ENCODE data around the gene MEOX2. TPM values are rescaled to one million over a fixed set of nuclear protein-coding genes. Genes with fewer than 3 reads are reported as not detected.

The MEOX2 gene
- total RNA-seq, 1 experiment from 2014 or later = not detected

GRCh38 chr7:15688279-15688626 lies 1.8 kb upstream of the MEOX2 start:
- Histone ChIP-seq H3K36me3 (ENCODE audit: control insufficient read depth in 1 of 2, insufficient read depth in 2 of 2, low read length in 2 of 2) (no peaks in the 10 kb centered on the region), H3K9ac (ENCODE audit: low read length) (no peak overlapping the region), H3K27ac (ENCODE audit: low read depth, low read length) (no peak overlapping the region), H3K4me2 (ENCODE audit: low read length) (no peak overlapping the region), H2AFZ (ENCODE audit: low read depth, low read length, poor library complexity, severe bottlenecking) (no peak overlapping the region), H3K9me2 (ENCODE audit: insufficient read depth) (no peaks in the 10 kb centered on the region), H3K9me3 (ENCODE audit: control insufficient read depth in 1 of 2, insufficient read depth in 1 of 2, low read depth in 1 of 2, low read length in 2 of 2) (no peaks in the 10 kb centered on the region), H4K20me1 (ENCODE audit: insufficient read depth) (no peaks in the 10 kb centered on the region), H3K79me2 (ENCODE audit: insufficient read depth, low read length) (no peaks in the 10 kb centered on the region), H3K4me1 (ENCODE audit: control insufficient read depth in 1 of 2, insufficient read depth in 2 of 2, low read length in 2 of 2) (peaks cover 0 to 6% of the 10 kb centered on the region in 2 experiments; a peak in 1 of 4 replicates), H3K4me3 (replicated peaks in 1 of 2; ENCODE audit: low read depth in 1 of 2, low read length in 2 of 2) (no peak overlapping the region), H3K27me3 (ENCODE audit: insufficient read depth, low read length) (no peaks in the 10 kb centered on the region)
- ChIA-PET POLR2A (no interaction called here), CTCF (no interaction called here), RAD21 (ENCODE audit: low non-redundant PET in 1 of 2, low total read pairs in 2 of 2, uncharacterized antibody in 2 of 2, unreplicated experiment in 2 of 2) (no interaction called here)
- no TSS peak for BruUV-seq (replicated peaks)
- intact Hi-C loops (cut with micrococcal nuclease) = no loop called here
- TF ChIP-seq EZH2 (IDR thresholded peaks at IDR 0.05) = no peak
- TF ChIP-seq, protein P1, sequence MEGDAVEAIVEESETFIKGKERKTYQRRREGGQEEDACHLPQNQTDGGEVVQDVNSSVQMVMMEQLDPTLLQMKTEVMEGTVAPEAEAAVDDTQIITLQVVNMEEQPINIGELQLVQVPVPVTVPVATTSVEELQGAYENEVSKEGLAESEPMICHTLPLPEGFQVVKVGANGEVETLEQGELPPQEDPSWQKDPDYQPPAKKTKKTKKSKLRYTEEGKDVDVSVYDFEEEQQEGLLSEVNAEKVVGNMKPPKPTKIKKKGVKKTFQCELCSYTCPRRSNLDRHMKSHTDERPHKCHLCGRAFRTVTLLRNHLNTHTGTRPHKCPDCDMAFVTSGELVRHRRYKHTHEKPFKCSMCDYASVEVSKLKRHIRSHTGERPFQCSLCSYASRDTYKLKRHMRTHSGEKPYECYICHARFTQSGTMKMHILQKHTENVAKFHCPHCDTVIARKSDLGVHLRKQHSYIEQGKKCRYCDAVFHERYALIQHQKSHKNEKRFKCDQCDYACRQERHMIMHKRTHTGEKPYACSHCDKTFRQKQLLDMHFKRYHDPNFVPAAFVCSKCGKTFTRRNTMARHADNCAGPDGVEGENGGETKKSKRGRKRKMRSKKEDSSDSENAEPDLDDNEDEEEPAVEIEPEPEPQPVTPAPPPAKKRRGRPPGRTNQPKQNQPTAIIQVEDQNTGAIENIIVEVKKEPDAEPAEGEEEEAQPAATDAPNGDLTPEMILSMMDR (IDR thresholded peaks at IDR 0.05 in 2 of 3, conservative IDR thresholded peaks at IDR 0.05 in 1 of 3; ENCODE audit: borderline replicate concordance in 1 of 3, insufficient read depth in 1 of 3, low read depth in 2 of 3, low read length in 2 of 3) = no peak
- no peak for TF ChIP-seq EGR1 (IDR thresholded peaks at IDR 0.05; ENCODE audit: low read depth)
- TF ChIP-seq JUND (IDR thresholded peaks at IDR 0.05) = no peak
- TF ChIP-seq SP1 (IDR thresholded peaks at IDR 0.05; ENCODE audit: low read depth) = no peak
- TF ChIP-seq TCF7L2 (IDR thresholded peaks at IDR 0.05; ENCODE audit: borderline replicate concordance, extremely low read depth, insufficient read depth, insufficient read length) = no peak
- no peak for TF ChIP-seq YY1 (IDR thresholded peaks at IDR 0.05; ENCODE audit: extremely low read depth, insufficient replicate concordance, low read depth, low read length)
- TF ChIP-seq, protein P2, sequence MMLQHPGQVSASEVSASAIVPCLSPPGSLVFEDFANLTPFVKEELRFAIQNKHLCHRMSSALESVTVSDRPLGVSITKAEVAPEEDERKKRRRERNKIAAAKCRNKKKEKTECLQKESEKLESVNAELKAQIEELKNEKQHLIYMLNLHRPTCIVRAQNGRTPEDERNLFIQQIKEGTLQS (IDR thresholded peaks at IDR 0.05) = no peak
- TF ChIP-seq ZNF274 (IDR thresholded peaks at IDR 0.05; ENCODE audit: low read depth, low read length) = no peak
- TF ChIP-seq EZH2phosphoT487 (IDR thresholded peaks at IDR 0.05; ENCODE audit: borderline replicate concordance) = no peak
- no peak for TF ChIP-seq SIN3A (IDR thresholded peaks at IDR 0.05; ENCODE audit: low read depth)
- DNase-seq (ENCODE audit: low read depth, low spot score) (no peak), ATAC-seq (no peak)
